ENCODE data around the gene ZBTB7C. TPM values are rescaled to one million over a fixed set of nuclear protein-coding genes. Genes with fewer than 3 reads are reported as not detected.

The ZBTB7C gene
- total RNA-seq, 1 experiment from 2014 or later, result 0.32 TPM

GRCh38 chr18:48398074-48398473, 11.1 kb downstream of the ZBTB7C start:
- no peak for TF ChIP-seq EZH2 (IDR thresholded peaks at IDR 0.05; ENCODE audit: borderline replicate concordance, low read depth, low read length, poor library complexity, severe bottlenecking)
- TF ChIP-seq, protein P1, sequence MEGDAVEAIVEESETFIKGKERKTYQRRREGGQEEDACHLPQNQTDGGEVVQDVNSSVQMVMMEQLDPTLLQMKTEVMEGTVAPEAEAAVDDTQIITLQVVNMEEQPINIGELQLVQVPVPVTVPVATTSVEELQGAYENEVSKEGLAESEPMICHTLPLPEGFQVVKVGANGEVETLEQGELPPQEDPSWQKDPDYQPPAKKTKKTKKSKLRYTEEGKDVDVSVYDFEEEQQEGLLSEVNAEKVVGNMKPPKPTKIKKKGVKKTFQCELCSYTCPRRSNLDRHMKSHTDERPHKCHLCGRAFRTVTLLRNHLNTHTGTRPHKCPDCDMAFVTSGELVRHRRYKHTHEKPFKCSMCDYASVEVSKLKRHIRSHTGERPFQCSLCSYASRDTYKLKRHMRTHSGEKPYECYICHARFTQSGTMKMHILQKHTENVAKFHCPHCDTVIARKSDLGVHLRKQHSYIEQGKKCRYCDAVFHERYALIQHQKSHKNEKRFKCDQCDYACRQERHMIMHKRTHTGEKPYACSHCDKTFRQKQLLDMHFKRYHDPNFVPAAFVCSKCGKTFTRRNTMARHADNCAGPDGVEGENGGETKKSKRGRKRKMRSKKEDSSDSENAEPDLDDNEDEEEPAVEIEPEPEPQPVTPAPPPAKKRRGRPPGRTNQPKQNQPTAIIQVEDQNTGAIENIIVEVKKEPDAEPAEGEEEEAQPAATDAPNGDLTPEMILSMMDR (conservative IDR thresholded peaks at IDR 0.05; ENCODE audit: low read depth, low read length), result no peak
- BruUV-seq (replicated peaks), result no TSS peak
- ChIA-PET POLR2A (ENCODE audit: low non-redundant PET) (no interaction called here), CTCF (no interaction called here)
- Histone ChIP-seq H3K4me3 (ENCODE audit: low read depth, low read length, poor library complexity, severe bottlenecking) (no peak overlapping the region), H3K4me1 (ENCODE audit: insufficient read depth, low read length, poor library complexity, severe bottlenecking) (no peaks in the 10 kb centered on the region), H3K27ac (ENCODE audit: low read depth, low read length, poor library complexity, severe bottlenecking) (no peak overlapping the region), H3K27me3 (replicated peaks; ENCODE audit: insufficient read depth, low read depth, low read length, poor library complexity) (peaks cover 42% of the 10 kb centered on the region), H3K36me3 (ENCODE audit: insufficient read depth, low read length, poor library complexity, severe bottlenecking) (no peaks in the 10 kb centered on the region), H3K9me3 (ENCODE audit: low read depth, low read length, poor library complexity, severe bottlenecking) (no peaks in the 10 kb centered on the region)
- no peak for DNase-seq (ENCODE audit: low spot score)
- intact Hi-C loops (cut with micrococcal nuclease; ENCODE audit: unreplicated experiment), result no loop called here

DNA sequence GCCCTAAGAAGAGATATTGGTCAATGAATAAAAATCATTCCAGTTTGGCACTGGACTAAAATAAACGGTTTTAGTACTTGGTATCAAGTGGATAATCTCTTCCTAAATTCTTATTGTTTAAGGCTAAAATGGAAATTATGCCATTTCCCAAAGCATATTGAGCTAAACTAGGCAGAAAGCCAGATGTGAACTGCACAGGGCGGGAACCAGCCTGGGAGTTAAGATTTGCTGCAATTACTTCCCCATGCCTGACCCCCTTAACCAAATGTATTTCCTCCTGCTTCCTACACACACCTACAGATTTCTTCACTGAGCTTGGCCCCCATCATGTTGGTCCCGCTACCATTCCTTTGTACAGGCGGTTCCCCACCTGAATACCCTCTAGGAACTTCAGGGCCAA, 12.2 kb downstream of the ZBTB7C start:
- H3K9me3 ChIP-seq (ENCODE audit: low read depth, low read length, poor library complexity, severe bottlenecking), result no peaks in the 10 kb centered on the region
- no peaks in the 10 kb centered on the region for H3K4me1 ChIP-seq (ENCODE audit: insufficient read depth, low read length, poor library complexity, severe bottlenecking)
- no peak overlapping the region for H3K27ac ChIP-seq (ENCODE audit: low read depth, low read length, poor library complexity, severe bottlenecking)
- intact Hi-C loops (cut with micrococcal nuclease; ENCODE audit: unreplicated experiment), result no loop called here
- CTCF ChIA-PET, result no interaction called here
- H3K27me3 ChIP-seq (replicated peaks; ENCODE audit: insufficient read depth, low read depth, low read length, poor library complexity), result peaks cover 42% of the 10 kb centered on the region
- POLR2A ChIA-PET (ENCODE audit: low non-redundant PET), result no interaction called here
- no peak for DNase-seq (ENCODE audit: low spot score)
- no peak for TF ChIP-seq EZH2 (IDR thresholded peaks at IDR 0.05; ENCODE audit: borderline replicate concordance, low read depth, low read length, poor library complexity, severe bottlenecking)
- TF ChIP-seq, protein P1 (conservative IDR thresholded peaks at IDR 0.05; ENCODE audit: low read depth, low read length), result no peak
- BruUV-seq (replicated peaks), result no TSS peak
- H3K36me3 ChIP-seq (ENCODE audit: insufficient read depth, low read length, poor library complexity, severe bottlenecking), result no peaks in the 10 kb centered on the region
- H3K4me3 ChIP-seq (ENCODE audit: low read depth, low read length, poor library complexity, severe bottlenecking), result no peak overlapping the region

DNA sequence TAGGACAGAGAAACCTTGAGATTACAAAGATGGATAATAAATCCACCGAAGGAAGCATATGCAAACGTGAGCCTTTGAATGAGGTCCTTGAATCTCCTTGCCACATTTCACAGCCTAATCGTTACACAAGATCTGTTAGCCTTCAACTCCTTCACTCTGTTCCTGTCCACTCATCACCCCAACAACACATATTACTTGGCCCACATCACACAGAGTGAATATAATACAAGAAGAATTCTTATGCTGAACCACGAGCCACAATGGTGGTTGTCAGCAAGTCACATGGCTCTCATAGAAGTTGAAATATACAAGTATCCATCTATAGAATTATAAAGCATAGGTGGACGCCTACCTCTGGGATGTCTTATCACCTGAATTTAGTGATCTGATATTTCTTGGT, 12.6 kb downstream of the ZBTB7C start:
- CTCF ChIA-PET, result no interaction called here

More for the DNA sequence above, 12.6 kb downstream of the ZBTB7C start:
- TF ChIP-seq EZH2 (IDR thresholded peaks at IDR 0.05; ENCODE audit: borderline replicate concordance, low read depth, low read length, poor library complexity, severe bottlenecking), result no peak
- TF ChIP-seq, protein P1 (conservative IDR thresholded peaks at IDR 0.05; ENCODE audit: low read depth, low read length), result no peak
- Histone ChIP-seq H3K4me3 (ENCODE audit: low read depth, low read length, poor library complexity, severe bottlenecking) (no peak overlapping the region), H3K36me3 (ENCODE audit: insufficient read depth, low read length, poor library complexity, severe bottlenecking) (no peaks in the 10 kb centered on the region), H3K9me3 (ENCODE audit: low read depth, low read length, poor library complexity, severe bottlenecking) (no peaks in the 10 kb centered on the region), H3K4me1 (ENCODE audit: insufficient read depth, low read length, poor library complexity, severe bottlenecking) (no peaks in the 10 kb centered on the region), H3K27me3 (replicated peaks; ENCODE audit: insufficient read depth, low read depth, low read length, poor library complexity) (peaks cover 42% of the 10 kb centered on the region), H3K27ac (ENCODE audit: low read depth, low read length, poor library complexity, severe bottlenecking) (no peak overlapping the region)
- intact Hi-C loops (cut with micrococcal nuclease; ENCODE audit: unreplicated experiment), result no loop called here
- no TSS peak for BruUV-seq (replicated peaks)
- POLR2A ChIA-PET (ENCODE audit: low non-redundant PET), result no interaction called here
- DNase-seq (ENCODE audit: low spot score), result no peak
